GM04503 (cell line): Measurements from ENCODE around the gene EFCAB6.
"Not testable (repeated sequence)": the region's sequence is repeated elsewhere in the genome, so short reads cannot be mapped to it uniquely, and the experiment has no call there.

Experiments
- DNase-seq: peaks from one replicate; pipeline ENCODE4 v3.0.0-alpha.2; 2012; ENCODE audit warnings: low read depth

Gene EFCAB6

GRCh38 chr22:43706151-43706550 lies 106.0 kb downstream of the EFCAB6 start:
- no peak for DNase-seq

GRCh38 chr22:43704051-43704450 lies 108.1 kb downstream of the EFCAB6 start:
- DNase-seq = no peak

- DNase-seq = no peak
Observed at GRCh38 chr22:43698403-43698802, 113.7 kb downstream of the EFCAB6 start.

GRCh38 chr22:43697894-43698293 lies 114.2 kb downstream of the EFCAB6 start:
- no peak for DNase-seq

GRCh38 chr22:43693249-43693648 lies 118.9 kb downstream of the EFCAB6 start:
- no peak for DNase-seq

- DNase-seq = no peak
Observed at GRCh38 chr22:43689356-43689755, 122.7 kb downstream of the EFCAB6 start.

- DNase-seq = no peak
Observed at GRCh38 chr22:43682851-43683250, 129.3 kb downstream of the EFCAB6 start.

- no peak for DNase-seq
Observed at GRCh38 chr22:43681731-43682360, 130.3 kb downstream of the EFCAB6 start.

- DNase-seq = no peak
Observed at GRCh38 chr22:43670513-43670912, 141.6 kb downstream of the EFCAB6 start.

- no peak for DNase-seq
Observed at GRCh38 chr22:43669190-43669589, 142.9 kb downstream of the EFCAB6 start.

GRCh38 chr22:43667656-43668055 lies 144.4 kb downstream of the EFCAB6 start:
- no peak for DNase-seq

- DNase-seq = no peak
Observed at GRCh38 chr22:43666457-43666856, 145.6 kb downstream of the EFCAB6 start.

GRCh38 chr22:43658823-43659222 lies 153.3 kb downstream of the EFCAB6 start:
- no peak for DNase-seq

- DNase-seq = not testable (repeated sequence)
Observed at GRCh38 chr22:43656581-43656980, 155.5 kb downstream of the EFCAB6 start.

GRCh38 chr22:43654271-43654670 lies 157.8 kb downstream of the EFCAB6 start:
- DNase-seq = no peak

- DNase-seq = no peak
Observed at GRCh38 chr22:43652845-43653244, 159.3 kb downstream of the EFCAB6 start.

GRCh38 chr22:43643387-43643786 lies 168.7 kb downstream of the EFCAB6 start:
- no peak for DNase-seq

GRCh38 chr22:43642319-43643206 lies 169.5 kb downstream of the EFCAB6 start:
- DNase-seq = no peak

- no peak for DNase-seq
Observed at GRCh38 chr22:43639228-43639948, 172.7 kb downstream of the EFCAB6 start.

GRCh38 chr22:43637275-43638260 lies 174.5 kb downstream of the EFCAB6 start:
- no peak for DNase-seq

- DNase-seq = no peak
Observed at GRCh38 chr22:43636086-43636485, 176.0 kb downstream of the EFCAB6 start.

- no peak for DNase-seq
Observed at GRCh38 chr22:43635101-43635500, 177.0 kb downstream of the EFCAB6 start.
